Activated B cell treated with CpG ODN at 0.5 μM for 24 hours (primary cell): ENCODE results near the gene ZNF408. TPM values are rescaled to one million over a fixed set of nuclear protein-coding genes. Genes with fewer than 3 reads are reported as not detected.
"Not testable (repeated sequence)": the region's sequence is repeated elsewhere in the genome, so short reads cannot be mapped to it uniquely, and the experiment has no call there.

Experiments used
- ATAC-seq: fragments of 200-7000 bp; cut with Tn5 transposase; one replicate; pipeline ENCODE4 v1.10.0; 2021; ENCODE audit warnings: low read depth, mild to moderate bottlenecking, moderate library complexity
- CTCF ChIA-PET: fragments of 350-600 bp; sonication (Branson Sonifier 250); formaldehyde crosslinking; loops from one replicate; lab custom pipeline; 2021; ENCODE audit warnings: antibody characterized with exemption; lab: Charles Lee
- POLR2A ChIA-PET: fragments of 350-600 bp; sonication (Branson Sonifier 250); formaldehyde crosslinking; loops from one replicate; lab custom pipeline; 2021; ENCODE audit warnings: antibody characterized with exemption; lab: Charles Lee
- DNase-seq: peaks from one replicate; pipeline ENCODE4 v3.0.0; 2022
- H3K27ac Mint-ChIP-seq: one replicate; pipeline ENCODE4 v1.8.0; 2020; ENCODE audit warnings: mixed read lengths
- H3K27me3 Mint-ChIP-seq: one replicate; pipeline ENCODE4 v1.8.0; 2021; ENCODE audit warnings: mixed read lengths
- H3K36me3 Mint-ChIP-seq: one replicate; pipeline ENCODE4 v1.8.0; 2021; ENCODE audit warnings: low read depth, mixed read lengths
- H3K4me1 Mint-ChIP-seq: one replicate; pipeline ENCODE4 v1.8.0; 2021; ENCODE audit warnings: mixed read lengths
- H3K4me3 Mint-ChIP-seq: one replicate; pipeline ENCODE4 v1.8.0; 2020; ENCODE audit warnings: mild to moderate bottlenecking, mixed read lengths
- H3K9me3 Mint-ChIP-seq: one replicate; pipeline ENCODE4 v1.8.0; 2020; ENCODE audit warnings: mixed read lengths
- intact Hi-C: fragments of 100-400 bp; cut with micrococcal nuclease; formaldehyde crosslinking; loops from one replicate; pipeline ENCODE4 v1.15.1; 2024
- total RNA-seq: library from RNA; stranded (reverse); gene quantifications from 2 replicates; pipeline ENCODE4 v1.2.3, GENCODE V29; 2022
- TF ChIP-seq, protein P1 (sequence below): fragments of 200-600 bp; IDR thresholded peaks from one replicate; pipeline ENCODE4 v1.8.0; 2022; ENCODE audit warnings: antibody characterized with exemption, mild to moderate bottlenecking

Gene ZNF408
- total RNA-seq, 1 donor from 2014 or later = 16.1 TPM

DNA sequence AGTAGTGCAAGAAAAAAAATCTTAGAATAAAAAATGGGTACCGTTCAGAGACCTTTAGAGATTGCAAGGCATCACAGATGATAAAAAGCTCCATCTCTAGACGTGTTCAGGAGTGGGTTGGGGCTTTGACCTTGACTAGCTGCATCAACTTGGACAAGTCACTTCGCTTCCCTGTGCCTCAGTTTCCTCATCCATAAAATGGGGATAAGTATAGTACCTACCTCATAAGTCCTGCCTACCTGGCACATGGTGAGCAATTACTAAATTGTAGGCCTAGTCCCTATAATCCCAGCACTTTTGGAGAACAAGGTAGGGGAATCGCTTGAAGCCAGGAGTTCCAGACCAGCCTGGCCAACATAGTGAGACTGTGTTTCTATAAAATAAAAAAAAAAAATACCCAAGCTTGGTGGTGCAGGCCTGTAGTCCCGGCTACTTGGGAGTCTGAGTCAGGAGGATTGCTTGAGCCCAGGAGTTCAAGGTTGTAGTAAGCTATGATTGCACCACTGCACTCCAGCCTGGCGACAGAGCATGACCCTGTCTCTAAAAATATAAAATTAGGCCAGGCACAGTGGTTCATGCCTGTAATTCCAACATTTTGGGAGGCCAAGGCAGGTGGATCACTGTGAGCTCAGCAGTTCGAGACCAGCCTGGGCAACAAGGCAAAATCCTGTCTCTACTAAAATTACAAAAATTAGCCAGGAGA, 12.2 kb downstream of the ZNF408 start:
- H3K9me3 Mint-ChIP-seq = no peaks in the 10 kb centered on the region
- intact Hi-C loops = no loop called here
- H3K4me1 Mint-ChIP-seq = no peaks in the 10 kb centered on the region
- no peak overlapping the region for H3K4me3 Mint-ChIP-seq
- no peak overlapping the region for H3K27ac Mint-ChIP-seq
- TF ChIP-seq, protein P1, sequence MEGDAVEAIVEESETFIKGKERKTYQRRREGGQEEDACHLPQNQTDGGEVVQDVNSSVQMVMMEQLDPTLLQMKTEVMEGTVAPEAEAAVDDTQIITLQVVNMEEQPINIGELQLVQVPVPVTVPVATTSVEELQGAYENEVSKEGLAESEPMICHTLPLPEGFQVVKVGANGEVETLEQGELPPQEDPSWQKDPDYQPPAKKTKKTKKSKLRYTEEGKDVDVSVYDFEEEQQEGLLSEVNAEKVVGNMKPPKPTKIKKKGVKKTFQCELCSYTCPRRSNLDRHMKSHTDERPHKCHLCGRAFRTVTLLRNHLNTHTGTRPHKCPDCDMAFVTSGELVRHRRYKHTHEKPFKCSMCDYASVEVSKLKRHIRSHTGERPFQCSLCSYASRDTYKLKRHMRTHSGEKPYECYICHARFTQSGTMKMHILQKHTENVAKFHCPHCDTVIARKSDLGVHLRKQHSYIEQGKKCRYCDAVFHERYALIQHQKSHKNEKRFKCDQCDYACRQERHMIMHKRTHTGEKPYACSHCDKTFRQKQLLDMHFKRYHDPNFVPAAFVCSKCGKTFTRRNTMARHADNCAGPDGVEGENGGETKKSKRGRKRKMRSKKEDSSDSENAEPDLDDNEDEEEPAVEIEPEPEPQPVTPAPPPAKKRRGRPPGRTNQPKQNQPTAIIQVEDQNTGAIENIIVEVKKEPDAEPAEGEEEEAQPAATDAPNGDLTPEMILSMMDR = no peak
- H3K27me3 Mint-ChIP-seq = no peaks in the 10 kb centered on the region
- DNase-seq = no peak
- ChIA-PET CTCF (no interaction called here), POLR2A (interaction anchor here (0.7 kb wide), 1 partner anchor 17 kb away, joined by 3 read pairs; no protein-coding TSS in a partner anchor)
- no peak for ATAC-seq
- no peaks in the 10 kb centered on the region for H3K36me3 Mint-ChIP-seq

DNA sequence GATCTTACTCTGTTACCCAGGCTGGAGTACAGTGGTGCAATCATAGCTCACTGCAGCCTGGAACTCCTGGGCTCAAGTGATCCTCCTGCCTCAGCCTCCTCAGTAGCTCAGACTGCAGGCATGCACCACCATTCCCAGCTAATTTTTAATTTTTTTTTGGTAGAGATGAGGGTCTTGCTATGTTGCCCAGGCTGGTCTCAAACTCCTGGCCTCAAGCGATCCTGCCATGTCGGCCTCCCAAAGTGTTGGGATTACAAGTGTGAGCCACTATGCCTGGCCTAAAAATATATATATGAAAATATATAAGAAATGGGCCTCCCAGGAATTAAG, 17.0 kb downstream of the ZNF408 start:
- H3K36me3 Mint-ChIP-seq, H3K4me1 Mint-ChIP-seq, H3K4me3 Mint-ChIP-seq, intact Hi-C loops, H3K27ac Mint-ChIP-seq, CTCF ChIA-PET, DNase-seq, H3K27me3 Mint-ChIP-seq, H3K9me3 Mint-ChIP-seq, ATAC-seq: not testable (repeated sequence)
- POLR2A ChIA-PET = interaction anchor here (0.7 kb wide), 1 partner anchor 1820 kb away, joined by 5 read pairs; no protein-coding TSS in a partner anchor

DNA sequence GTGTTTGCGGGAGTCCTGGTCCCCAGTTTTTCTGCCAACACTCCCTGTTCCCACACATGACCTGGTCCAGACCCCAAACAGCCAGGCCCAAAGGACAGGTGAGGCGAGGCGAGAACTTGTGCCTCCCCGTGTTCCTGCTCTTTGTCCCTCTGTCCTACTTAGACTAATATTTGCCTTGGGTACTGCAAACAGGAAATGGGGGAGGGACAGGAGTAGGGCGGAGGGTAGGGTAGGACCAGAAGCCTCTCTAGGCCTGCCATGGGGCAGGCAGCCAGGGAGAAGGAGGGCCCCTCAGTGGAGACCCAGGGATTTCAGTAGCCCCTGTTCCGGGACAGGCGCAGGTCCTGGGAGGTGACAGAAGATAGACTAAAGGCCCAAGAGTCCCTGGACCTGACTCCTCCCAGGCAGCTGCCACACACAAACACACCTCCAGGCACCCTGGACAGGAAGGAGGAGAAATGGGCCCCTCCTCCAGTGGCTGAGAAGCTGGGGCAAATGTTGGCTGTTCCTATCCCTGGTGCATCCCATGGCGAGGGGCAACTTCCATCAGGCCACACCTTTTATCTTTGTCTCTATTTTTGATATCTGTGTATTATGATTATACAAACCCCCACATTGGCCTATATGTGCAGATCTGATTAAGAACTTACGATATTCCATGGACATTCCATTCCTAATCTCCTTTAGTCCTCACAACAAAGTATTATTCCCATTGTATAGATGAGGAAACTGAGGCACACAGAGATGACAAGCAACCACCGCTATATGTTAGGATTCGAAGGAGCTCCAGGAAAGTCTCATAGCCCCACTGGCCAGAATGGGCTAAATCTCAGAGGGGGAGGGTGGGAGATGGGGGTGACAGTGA, 17.6 kb downstream of the ZNF408 start:
- intact Hi-C loops = no loop called here
- Mint-ChIP-seq H3K4me1 (no peaks in the 10 kb centered on the region), H3K36me3 (no peaks in the 10 kb centered on the region), H3K4me3 (no peak overlapping the region), H3K9me3 (no peaks in the 10 kb centered on the region), H3K27me3 (peaks cover 3% of the 10 kb centered on the region), H3K27ac (no peak overlapping the region)
- DNase-seq (no peak), ATAC-seq (no peak)
- ChIA-PET CTCF (no interaction called here), POLR2A (interaction anchor here (0.7 kb wide), 1 partner anchor 1819 kb away, joined by 5 read pairs; no protein-coding TSS in a partner anchor)
- TF ChIP-seq, protein P1 = no peak

DNA sequence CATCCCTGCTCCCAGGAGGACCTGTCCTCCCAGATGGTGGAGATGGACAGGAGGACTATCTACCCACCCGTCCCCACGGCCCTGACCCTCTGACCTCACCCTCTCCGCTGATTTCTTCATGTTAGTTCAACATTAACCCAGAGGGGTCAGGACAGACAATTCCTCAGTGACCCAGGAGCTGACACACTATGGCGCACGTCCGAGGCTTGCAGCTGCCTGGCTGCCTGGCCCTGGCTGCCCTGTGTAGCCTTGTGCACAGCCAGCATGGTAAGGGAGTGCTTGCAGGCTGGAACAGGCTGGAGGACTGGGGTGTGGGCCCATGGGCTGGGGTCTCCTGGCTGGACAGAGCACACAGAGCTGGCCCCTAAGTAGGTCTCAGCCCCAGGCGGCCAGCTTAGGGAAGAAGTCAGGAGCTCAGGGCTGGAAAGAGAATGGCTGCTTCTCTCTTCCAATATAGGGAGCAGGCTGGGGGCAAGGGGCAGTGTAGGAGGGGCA, 18.3 kb downstream of the ZNF408 start, which contains the start of gene F2:
Gene F2, plus strand, starts transcription at position 166 of the 495 bp plus-strand sequence. Its CDS starts 23 bp downstream, at position 189.
- Mint-ChIP-seq H3K9me3 (no peaks in the 10 kb centered on the region), H3K27ac (no peak within 1 kb of the TSS), H3K4me1 (peaks cover under 1% of the 10 kb centered on the region), H3K36me3 (no peaks in the 10 kb centered on the region), H3K27me3 (peaks cover 3% of the 10 kb centered on the region), H3K4me3 (no peak within 1 kb of the TSS)
- TF ChIP-seq, protein P1 = no peak
- ChIA-PET POLR2A (no interaction called here), CTCF (no interaction called here)
- no peak for DNase-seq
- no peak for ATAC-seq
- intact Hi-C loops = no loop called here

DNA sequence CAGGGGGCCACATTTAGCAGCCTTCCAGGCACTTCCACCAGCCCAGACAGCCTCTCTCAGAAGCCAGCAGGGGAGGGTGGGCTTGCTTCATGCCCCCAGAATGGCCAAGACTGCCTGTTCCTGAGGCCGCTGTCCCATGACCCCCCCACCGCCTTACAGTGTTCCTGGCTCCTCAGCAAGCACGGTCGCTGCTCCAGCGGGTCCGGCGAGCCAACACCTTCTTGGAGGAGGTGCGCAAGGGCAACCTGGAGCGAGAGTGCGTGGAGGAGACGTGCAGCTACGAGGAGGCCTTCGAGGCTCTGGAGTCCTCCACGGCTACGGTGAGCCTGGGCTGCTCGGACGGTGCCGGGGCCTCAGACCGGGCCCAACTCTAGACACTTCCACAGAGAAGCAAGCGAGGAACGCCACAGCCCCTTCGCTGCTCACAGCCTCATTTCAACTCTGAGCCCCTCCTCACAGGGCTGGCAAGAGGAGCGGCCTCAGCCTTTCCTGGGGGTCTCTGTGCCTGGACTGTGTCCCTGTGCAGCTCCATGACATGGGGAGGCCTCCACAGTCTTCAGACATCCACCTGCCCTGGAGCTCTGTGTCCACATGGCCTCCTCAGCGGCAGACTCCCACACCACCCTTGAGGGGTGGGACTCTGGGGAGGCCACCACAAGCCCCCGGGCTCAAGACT, 18.9 kb downstream of the ZNF408 start:
- TF ChIP-seq, protein P1 = no peak
- intact Hi-C loops = no loop called here
- no peak for ATAC-seq
- Mint-ChIP-seq H3K36me3 (no peaks in the 10 kb centered on the region), H3K4me1 (peaks cover 2% of the 10 kb centered on the region), H3K4me3 (no peak overlapping the region), H3K27me3 (peaks cover 3% of the 10 kb centered on the region), H3K9me3 (no peaks in the 10 kb centered on the region), H3K27ac (no peak overlapping the region)
- POLR2A ChIA-PET = no interaction called here
- no peak for DNase-seq
- CTCF ChIA-PET = no interaction called here
